ENCODE data around the gene NPTX2.

- TF ChIP-seq RBBP5 (IDR thresholded peaks at IDR 0.05; ENCODE audit: borderline replicate concordance, low read depth, low read length) (no peak), KDM1A (IDR thresholded peaks at IDR 0.05; ENCODE audit: borderline replicate concordance, low read length) (no peak), POLR2A (IDR thresholded peaks at IDR 0.05; ENCODE audit: control extremely low read depth in 1 of 2, low read depth in 2 of 2, low read length in 2 of 2) (no peak), SRF (IDR thresholded peaks at IDR 0.05; ENCODE audit: low read depth, low read length) (no peak), EP300 (IDR thresholded peaks at IDR 0.05; ENCODE audit: borderline replicate concordance in 1 of 2, low read depth in 2 of 2, low read length in 2 of 2) (no peak), BACH1 (IDR thresholded peaks at IDR 0.05; ENCODE audit: low read length) (no peak), HDAC2 (IDR thresholded peaks at IDR 0.05; ENCODE audit: borderline replicate concordance in 1 of 2, low read depth in 2 of 2, low read length in 2 of 2) (no peak), POLR2AphosphoS5 (IDR thresholded peaks at IDR 0.05; ENCODE audit: low read depth, low read length) (no peak), NANOG (IDR thresholded peaks at IDR 0.05; ENCODE audit: insufficient read depth, low read depth, low read length, poor library complexity, severe bottlenecking) (no peak)
- TF ChIP-seq, protein P1, sequence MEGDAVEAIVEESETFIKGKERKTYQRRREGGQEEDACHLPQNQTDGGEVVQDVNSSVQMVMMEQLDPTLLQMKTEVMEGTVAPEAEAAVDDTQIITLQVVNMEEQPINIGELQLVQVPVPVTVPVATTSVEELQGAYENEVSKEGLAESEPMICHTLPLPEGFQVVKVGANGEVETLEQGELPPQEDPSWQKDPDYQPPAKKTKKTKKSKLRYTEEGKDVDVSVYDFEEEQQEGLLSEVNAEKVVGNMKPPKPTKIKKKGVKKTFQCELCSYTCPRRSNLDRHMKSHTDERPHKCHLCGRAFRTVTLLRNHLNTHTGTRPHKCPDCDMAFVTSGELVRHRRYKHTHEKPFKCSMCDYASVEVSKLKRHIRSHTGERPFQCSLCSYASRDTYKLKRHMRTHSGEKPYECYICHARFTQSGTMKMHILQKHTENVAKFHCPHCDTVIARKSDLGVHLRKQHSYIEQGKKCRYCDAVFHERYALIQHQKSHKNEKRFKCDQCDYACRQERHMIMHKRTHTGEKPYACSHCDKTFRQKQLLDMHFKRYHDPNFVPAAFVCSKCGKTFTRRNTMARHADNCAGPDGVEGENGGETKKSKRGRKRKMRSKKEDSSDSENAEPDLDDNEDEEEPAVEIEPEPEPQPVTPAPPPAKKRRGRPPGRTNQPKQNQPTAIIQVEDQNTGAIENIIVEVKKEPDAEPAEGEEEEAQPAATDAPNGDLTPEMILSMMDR (IDR thresholded peaks at IDR 0.05; ENCODE audit: control extremely low read depth in 1 of 3, insufficient read depth in 1 of 3, low read depth in 1 of 3, low read length in 3 of 3) = no peak
Measured at GRCh38 chr7:98646465-98646864, 29.4 kb downstream of the NPTX2 start.
